Prostate gland (tissue), 2 donors: ENCODE measurements around the gene CLIP3. TPM values are rescaled to one million over a fixed set of nuclear protein-coding genes. Genes with fewer than 3 reads are reported as not detected.
"Not testable (repeated sequence)": the region's sequence is repeated elsewhere in the genome, so short reads cannot be mapped to it uniquely, and the experiment has no call there.

Experiments
- DNase-seq: peaks from one replicate; pipeline ENCODE4 v3.0.0-alpha.2; 2019; ENCODE audit warnings: low spot score
- H3K27ac ChIP-seq, 2 donors: fragments of 200-600 bp; sonication (generic); 2 replicates each; pipeline ENCODE4 v1.5.1; 2017 to 2019
- H3K27me3 ChIP-seq: fragments of 200-600 bp; sonication (generic); replicated peaks from 2 replicates; pipeline ENCODE4 v1.5.1; 2019; ENCODE audit not compliant: insufficient read depth
- H3K36me3 ChIP-seq, 2 donors: fragments of 200-600 bp; sonication (generic); 1 replicate in 1 of 2; 2 replicates in 1 of 2; pipeline versions ENCODE4 v1.5.1 to v1.8.1; 2017 to 2019
- H3K4me1 ChIP-seq: fragments of 200-600 bp; sonication (generic); replicated peaks from 2 replicates; pipeline ENCODE4 v1.5.1; 2019
- H3K4me3 ChIP-seq, 2 donors: fragments of 200-600 bp; sonication (generic); 2 replicates each; pipeline ENCODE4 v1.5.1; 2017 to 2019
- H3K9me3 ChIP-seq: fragments of 200-600 bp; sonication (generic); 2 replicates; pipeline ENCODE4 v1.5.1; 2017
- POLR2A ChIP-seq: fragments of 450-650 bp; IDR thresholded peaks from one replicate; pipeline ENCODE4 v1.6.1; 2016; ENCODE audit warnings: antibody characterized with exemption, mild to moderate bottlenecking
- POLR2AphosphoS5 ChIP-seq: sonication (generic); formaldehyde crosslinking; IDR thresholded peaks from one replicate; pipeline ENCODE4 v1.6.1; 2017; ENCODE audit warnings: antibody characterized with exemption
- WGBS: methylation state at CpG from one replicate; pipeline ENCODE4 v1.1.5; 2018; 5-methylcytosine and 5-hydroxymethylcytosine counted together
- intact Hi-C: fragments of 100-400 bp; cut with DNase I; formaldehyde crosslinking; loops from one replicate; pipeline ENCODE4 v1.14.2; 2022
- total RNA-seq, 2 donors: library from RNA; depleted of rRNA; stranded (reverse); fragments of >200 nt; gene quantifications; one replicate each; pipeline ENCODE4 v1.1.0, GENCODE V29; 2016
- TF ChIP-seq, protein P1 (sequence below), 4 experiments: fragments of 200-600 bp in 2 of 4; fragments of 450-650 bp in 2 of 4; sonication (generic) in 2 of 4; IDR thresholded peaks; 1 replicate in 3 of 4; 2 replicates in 1 of 4; pipeline ENCODE4 v1.5.1; 2016 to 2019; ENCODE audit warnings: antibody characterized with exemption in 4 of 4, mild to moderate bottlenecking in 2 of 4, moderate library complexity in 2 of 4

The CLIP3 gene
- total RNA-seq, 2 donors from 2014 or later: 7.4 to 31.2 TPM

DNA sequence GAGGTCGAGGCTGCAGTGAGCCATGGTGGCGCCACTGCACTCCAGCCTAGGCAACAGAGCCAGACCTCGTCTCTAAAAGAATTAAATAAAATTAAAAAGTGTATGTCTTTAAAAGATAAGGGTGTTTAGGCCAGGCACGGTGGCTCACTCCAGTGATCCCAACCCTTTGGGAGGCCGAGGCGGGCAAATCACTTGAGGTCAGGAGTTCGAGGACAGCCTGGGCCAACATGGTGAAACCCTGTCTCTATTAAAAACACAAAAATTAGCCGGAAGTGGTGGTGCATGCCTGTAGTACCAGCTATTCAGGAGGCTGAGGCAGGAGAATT is 45.1 kb downstream of the CLIP3 start:
- WGBS: 40% methylated on average over 8 of the region's 8 CpGs
- intact Hi-C loops: no loop called here
- H3K27ac ChIP-seq: no peak overlapping the region
- TF ChIP-seq POLR2AphosphoS5 (no peak), POLR2A (no peak)
- TF ChIP-seq, protein P1, sequence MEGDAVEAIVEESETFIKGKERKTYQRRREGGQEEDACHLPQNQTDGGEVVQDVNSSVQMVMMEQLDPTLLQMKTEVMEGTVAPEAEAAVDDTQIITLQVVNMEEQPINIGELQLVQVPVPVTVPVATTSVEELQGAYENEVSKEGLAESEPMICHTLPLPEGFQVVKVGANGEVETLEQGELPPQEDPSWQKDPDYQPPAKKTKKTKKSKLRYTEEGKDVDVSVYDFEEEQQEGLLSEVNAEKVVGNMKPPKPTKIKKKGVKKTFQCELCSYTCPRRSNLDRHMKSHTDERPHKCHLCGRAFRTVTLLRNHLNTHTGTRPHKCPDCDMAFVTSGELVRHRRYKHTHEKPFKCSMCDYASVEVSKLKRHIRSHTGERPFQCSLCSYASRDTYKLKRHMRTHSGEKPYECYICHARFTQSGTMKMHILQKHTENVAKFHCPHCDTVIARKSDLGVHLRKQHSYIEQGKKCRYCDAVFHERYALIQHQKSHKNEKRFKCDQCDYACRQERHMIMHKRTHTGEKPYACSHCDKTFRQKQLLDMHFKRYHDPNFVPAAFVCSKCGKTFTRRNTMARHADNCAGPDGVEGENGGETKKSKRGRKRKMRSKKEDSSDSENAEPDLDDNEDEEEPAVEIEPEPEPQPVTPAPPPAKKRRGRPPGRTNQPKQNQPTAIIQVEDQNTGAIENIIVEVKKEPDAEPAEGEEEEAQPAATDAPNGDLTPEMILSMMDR (IDR thresholded peaks at IDR 0.05): no peak
- no peaks in the 10 kb centered on the region for H3K27me3 ChIP-seq
- H3K4me3 ChIP-seq: peak overlapping the region in 1 of 2 donors; percentile 28
- DNase-seq: no peak
- H3K36me3 ChIP-seq: no peaks in the 10 kb centered on the region
- H3K4me1 ChIP-seq: no peaks in the 10 kb centered on the region
- no peaks in the 10 kb centered on the region for H3K9me3 ChIP-seq

DNA sequence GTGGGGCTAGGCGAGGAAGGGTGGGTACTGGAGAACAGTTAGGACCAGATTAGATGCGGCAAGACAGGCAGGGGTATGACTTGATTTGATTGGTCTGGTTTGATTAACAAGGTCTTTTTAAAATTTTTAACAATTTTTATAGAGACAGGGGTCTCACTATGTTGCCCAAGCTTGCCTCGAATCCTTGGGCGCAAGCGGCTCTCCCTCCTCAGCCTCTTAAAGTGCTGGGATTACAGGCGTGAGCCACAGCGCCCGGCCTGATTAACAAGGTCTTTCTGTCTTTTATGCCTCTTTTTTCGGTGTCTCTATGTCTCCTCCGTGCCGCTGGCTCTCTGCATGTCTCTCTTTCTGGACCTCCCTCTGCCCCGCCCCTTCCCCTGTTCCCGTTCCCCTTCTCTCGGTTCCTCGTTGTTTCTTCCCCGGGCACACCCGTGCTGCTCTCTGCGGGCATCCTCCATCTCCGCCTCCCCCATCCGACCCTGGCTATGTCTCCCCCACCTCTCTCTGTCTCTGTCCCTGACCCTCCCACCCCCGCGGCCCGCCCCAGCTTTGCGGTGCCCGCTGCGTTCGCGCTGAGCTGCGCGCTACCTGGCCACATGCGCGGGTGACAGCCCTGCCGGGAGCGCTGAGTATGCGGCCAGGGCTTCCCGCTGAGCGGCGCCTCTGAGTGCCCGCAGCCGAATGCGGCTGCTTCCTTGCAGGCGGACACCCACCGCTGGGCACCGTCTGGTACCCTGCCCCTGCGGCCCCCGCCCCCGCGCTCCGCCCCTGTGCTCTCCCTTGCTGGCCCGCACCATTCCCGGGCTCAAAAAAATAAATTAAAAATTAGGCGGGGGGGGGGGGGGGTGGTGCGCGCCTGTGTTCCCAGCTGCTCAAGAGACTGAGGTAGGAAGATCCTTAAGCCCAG is 45.8 kb downstream of the CLIP3 start:
- H3K4me3 ChIP-seq: peak overlapping the region; percentile 16 to 28
- TF ChIP-seq, protein P1 (IDR thresholded peaks at IDR 0.05): no peak
- no peak for TF ChIP-seq POLR2AphosphoS5
- no peak for TF ChIP-seq POLR2A

DNA sequence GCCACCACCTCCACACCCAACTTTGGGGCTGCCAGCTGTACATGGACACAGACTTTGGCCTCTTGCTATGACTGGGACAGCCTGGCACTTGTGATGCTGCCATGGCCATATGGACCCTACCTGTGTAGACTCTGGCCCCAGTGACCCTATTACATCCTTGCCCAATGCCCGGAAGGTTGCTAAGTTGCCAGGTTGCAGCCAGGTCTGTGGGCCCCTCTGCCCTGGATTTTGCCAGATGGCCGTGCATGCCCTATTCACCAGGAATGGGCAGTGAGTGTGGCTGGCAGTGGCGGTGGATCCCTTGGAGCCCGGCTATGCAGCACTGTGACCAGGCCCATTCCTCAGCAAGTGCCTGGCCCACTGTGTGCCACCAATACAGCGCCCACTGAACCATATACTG is 46.6 kb downstream of the CLIP3 start:
- Histone ChIP-seq H3K27me3 (no peaks in the 10 kb centered on the region), H3K27ac (no peak overlapping the region), H3K4me3 (no peak overlapping the region), H3K9me3 (no peaks in the 10 kb centered on the region), H3K4me1 (no peaks in the 10 kb centered on the region), H3K36me3 (no peaks in the 10 kb centered on the region)
- WGBS: 83% methylated on average over 5 of the region's 5 CpGs
- TF ChIP-seq POLR2AphosphoS5: no peak
- TF ChIP-seq, protein P1 (IDR thresholded peaks at IDR 0.05): no peak
- TF ChIP-seq POLR2A: no peak
- intact Hi-C loops: no loop called here
- DNase-seq: no peak

More for the DNA sequence above, 45.8 kb downstream of the CLIP3 start:
- 8% methylated on average over 54 of the region's 54 CpGs for WGBS
- Histone ChIP-seq H3K36me3 (no peaks in the 10 kb centered on the region), H3K27ac (no peak overlapping the region), H3K27me3 (no peaks in the 10 kb centered on the region), H3K9me3 (no peaks in the 10 kb centered on the region), H3K4me1 (no peaks in the 10 kb centered on the region)
- no peak for DNase-seq
- intact Hi-C loops: no loop called here

DNA sequence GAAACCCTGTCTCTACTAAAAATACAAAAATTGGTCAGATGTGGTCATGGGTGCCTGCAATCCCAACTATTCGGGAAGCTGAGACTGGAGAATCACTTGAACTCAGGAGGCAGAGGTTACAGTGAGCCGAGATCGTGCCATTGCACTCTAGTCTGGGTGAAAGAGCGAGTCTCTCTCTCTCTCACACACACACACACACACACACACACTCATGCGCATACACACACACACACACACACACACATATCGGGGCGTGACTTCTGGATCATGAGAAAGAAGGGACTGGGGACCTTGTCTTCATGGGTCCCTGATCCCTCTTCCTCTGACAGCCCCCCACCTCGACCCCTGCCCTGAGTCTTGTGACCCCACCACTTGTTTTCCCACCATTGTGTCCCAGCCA is 49.5 kb downstream of the CLIP3 start:
- TF ChIP-seq POLR2A: no peak
- TF ChIP-seq, protein P1 (IDR thresholded peaks at IDR 0.05): no peak
- TF ChIP-seq POLR2AphosphoS5: no peak
- DNase-seq: no peak
- WGBS: 78% methylated on average over 8 of the region's 8 CpGs
- H3K27me3 ChIP-seq: no peaks in the 10 kb centered on the region
- no peak overlapping the region for H3K27ac ChIP-seq
- H3K4me1 ChIP-seq: no peaks in the 10 kb centered on the region
- no peak overlapping the region for H3K4me3 ChIP-seq
- no peaks in the 10 kb centered on the region for H3K36me3 ChIP-seq
- intact Hi-C loops: no loop called here
- H3K9me3 ChIP-seq: no peaks in the 10 kb centered on the region

DNA sequence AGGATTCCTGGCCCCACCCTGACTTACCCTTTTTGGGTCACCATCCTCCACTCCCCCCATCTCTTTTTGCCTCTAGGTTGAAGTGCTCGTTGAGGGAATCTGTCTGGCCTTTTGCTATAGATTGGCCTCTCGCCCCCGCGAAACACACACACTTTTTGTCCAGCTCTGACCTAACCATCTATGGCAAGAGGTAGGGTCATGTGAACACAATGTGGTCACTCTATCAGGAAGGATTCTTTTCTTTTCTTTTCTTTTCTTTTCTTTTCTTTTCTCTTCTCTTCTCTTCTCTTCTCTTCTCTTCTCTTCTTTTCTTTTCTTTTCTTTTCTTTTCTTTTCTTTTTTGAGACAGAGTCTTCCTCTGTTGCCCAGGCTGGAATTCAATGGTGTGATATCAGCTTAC is 51.7 kb downstream of the CLIP3 start:
- H3K27ac ChIP-seq, H3K36me3 ChIP-seq, H3K4me3 ChIP-seq, intact Hi-C loops, H3K27me3 ChIP-seq, DNase-seq, H3K9me3 ChIP-seq, H3K4me1 ChIP-seq: not testable (repeated sequence)
- WGBS: 83% methylated on average over 4 of the region's 4 CpGs
